GM18951 (cell line): ENCODE data around the gene ASH1L.
"Not testable (repeated sequence)": the region's sequence is repeated elsewhere in the genome, so short reads cannot be mapped to it uniquely, and the experiment has no call there.

Source experiments
- POLR2A ChIP-seq: IDR thresholded peaks from 4 replicates; pipeline ENCODE4 v1.6.1; 2011; ENCODE audit warnings: mild to moderate bottlenecking; ENCODE audit not compliant: insufficient read length, insufficient read depth; ENCODE audit errors: extremely low read depth
- in situ Hi-C: fragments of 300-500 bp; cut with MboI; formaldehyde crosslinking; loops from one replicate; pipeline ENCODE4 v1.12.0; 2022; ENCODE audit warnings: low sequenced_read_pairs, mixed read lengths, inconsistent platforms; ENCODE audit not compliant: unreplicated experiment

The ASH1L gene

DNA sequence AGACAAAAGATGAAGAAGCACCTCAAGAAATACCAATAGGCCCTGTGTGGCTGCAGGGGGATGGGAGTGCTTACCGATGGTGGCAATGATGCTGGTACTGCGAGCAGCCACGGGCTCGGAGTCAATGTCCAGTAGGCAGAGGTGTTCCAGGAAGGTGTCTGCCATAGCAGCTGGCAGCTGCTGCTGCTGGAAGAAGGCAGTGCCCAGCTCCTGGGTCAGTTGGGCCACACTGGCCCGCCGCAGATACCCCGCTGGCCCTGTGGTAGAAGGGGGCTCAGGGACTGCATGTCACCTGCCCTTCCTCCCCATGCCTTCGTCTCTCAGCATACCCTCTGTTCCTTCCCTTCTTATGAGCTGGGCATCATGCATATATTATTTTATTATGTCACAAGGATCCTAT, 262.6 kb downstream of the ASH1L start:
- in situ Hi-C loops, result no loop called here
- no peak for TF ChIP-seq POLR2A

DNA sequence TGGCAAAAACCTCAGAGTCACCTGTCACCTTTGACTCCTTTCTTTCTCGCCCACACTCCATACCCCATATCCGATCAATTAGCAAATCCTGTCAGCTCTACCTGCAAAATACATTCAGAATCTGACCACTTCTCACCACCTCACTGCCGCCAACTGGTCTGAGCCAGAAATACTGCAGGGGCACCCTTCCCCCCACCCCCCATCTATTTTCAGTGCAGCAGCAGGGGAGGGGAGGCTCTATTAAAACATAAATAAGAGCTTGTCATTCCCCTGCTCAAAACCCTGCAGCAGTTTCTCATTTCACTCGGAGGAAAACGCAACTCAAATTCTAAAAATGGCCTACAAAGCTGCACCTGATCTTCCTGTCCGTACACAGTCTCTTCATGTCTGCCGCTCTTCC, 265.2 kb downstream of the ASH1L start:
- TF ChIP-seq POLR2A, result no peak
- in situ Hi-C loops, result no loop called here

DNA sequence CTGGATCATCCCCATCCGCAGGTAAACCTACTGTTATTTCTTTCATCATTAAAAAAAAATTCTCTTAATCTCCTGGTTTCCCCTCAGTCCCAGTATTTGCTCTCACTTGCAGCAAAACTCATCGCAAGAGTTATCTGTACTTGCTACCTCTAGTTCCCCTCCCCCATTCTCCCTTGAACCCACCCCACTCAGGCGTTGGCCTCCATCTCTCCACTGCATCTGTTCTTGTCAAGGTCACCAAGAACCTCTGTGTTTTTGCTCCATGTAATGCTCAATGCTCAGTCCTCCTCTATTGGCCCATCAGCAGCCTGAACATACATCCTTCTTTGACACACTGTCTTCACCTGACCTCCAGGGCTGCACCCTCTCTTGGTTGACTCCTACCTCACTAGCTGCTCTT, 265.9 kb downstream of the ASH1L start:
- TF ChIP-seq POLR2A, result no peak
- in situ Hi-C loops, result no loop called here

DNA sequence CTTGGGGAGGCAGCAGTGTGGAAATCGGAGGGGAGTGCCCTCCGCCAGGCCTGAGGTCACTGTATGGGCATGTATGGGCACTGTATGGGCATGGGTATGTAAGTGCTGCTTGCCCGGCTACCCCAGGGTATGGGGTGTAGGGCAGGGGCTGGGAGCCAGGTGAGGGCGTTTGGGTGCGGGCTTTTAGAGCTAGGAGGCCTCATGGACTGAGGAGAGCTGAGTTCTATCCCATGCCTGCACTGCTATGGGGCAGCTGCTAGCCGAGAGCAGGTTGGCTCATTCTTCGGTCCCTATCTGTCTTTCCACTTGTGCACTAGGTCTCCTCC, 266.7 kb downstream of the ASH1L start:
- in situ Hi-C loops, result no loop called here
- TF ChIP-seq POLR2A, result no peak

DNA sequence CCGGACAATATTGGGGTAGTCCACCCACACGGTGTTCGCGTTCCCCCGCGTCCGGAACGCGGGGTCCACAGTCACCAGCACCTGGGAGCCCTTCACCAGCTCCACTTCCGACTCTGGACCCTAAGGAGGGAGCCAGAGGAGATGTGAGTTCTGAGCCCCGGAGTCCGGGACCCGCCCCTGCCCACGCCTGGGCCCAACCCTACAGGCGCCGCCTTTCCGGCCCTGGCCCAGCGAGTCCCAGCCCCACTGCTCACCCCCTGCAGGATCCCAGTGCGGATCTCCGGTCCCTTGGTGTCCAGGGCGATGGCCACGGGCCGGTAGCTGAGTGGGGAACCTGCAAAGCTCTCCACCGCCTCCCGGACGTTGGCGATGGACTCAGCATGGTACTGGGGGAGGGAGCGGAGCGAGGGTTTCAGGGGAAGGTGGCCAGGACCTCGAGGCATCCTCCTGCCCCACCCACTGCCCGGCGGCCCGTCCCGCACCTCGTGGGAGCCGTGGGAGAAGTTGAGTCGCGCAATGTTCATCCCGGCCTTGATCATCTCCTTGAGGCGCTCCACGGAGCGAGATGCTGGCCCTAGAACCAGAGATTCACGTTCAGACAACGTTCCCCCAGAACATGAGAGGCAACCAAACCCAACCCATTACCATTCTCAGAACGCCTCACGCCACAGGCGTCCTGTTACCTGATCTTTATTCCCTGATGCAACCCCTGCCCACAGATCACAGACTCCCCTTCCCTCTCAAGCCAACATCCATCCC, 267.2 kb downstream of the ASH1L start:
- TF ChIP-seq POLR2A, result no peak
- in situ Hi-C loops, result no loop called here

DNA sequence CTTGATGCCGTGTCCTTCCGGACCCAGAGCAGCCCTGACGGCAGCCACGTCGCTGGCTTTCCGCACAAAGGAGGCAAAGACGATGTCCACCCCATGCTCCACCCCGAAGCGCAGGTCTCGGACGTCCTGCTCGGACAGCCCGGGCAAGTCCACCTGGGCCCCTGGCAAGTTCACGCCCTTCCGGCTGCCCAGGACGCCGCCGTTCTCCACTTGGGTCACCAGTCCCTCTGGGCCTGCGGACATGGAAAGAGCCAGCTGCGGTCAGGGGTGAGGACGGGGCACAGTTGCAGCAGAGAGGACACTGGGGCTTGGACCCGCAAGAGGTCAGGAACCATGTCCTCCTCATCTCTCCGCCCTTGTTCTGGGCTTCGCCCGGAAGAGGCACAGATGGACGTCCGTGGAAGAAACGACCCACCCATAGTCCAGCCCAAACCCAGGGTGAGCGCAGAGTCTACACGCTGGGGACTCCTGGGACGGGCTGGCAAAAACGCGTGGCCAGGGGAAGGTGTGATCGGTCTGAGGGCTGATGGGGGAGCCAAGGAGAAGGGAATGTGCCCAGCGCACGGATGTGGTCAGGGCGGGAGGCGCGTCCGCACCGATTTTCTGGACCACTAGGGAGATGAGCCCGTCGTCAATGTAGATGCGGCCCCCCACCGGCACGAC, 268.0 kb downstream of the ASH1L start:
- no peak for TF ChIP-seq POLR2A
- in situ Hi-C loops, result no loop called here

DNA sequence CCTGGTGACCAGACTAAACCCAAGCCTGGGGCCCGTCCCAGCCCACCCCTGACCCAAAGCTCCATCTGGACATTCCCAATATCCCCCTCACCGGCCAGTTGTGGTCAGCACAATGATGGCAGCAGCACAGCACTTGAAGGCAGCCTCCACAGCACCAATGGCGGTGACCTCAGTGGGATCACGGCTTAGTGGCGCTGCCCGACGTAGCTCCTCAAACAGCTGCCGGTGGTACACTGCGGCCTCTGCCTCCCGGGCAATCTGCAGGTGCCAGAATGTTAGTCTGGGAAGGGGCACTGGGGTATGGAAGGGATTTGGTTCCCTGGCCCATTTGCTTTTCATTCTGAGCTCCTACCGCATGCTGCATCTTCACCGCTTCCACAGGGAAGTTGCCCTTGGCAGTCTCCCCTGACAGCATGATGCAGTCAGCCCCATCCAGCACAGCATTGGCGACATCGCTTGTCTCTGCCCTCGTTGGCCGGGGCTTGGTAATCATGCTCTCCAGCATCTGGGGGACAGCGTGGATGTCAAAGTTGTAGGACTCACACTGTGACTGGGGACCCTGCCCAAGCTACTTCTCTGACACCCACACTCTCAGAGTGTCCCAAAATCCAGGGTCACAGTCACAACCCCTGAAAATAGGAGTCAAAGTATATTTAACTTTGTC, 269.4 kb downstream of the ASH1L start:
- in situ Hi-C loops, result no loop called here
- no peak for TF ChIP-seq POLR2A

DNA sequence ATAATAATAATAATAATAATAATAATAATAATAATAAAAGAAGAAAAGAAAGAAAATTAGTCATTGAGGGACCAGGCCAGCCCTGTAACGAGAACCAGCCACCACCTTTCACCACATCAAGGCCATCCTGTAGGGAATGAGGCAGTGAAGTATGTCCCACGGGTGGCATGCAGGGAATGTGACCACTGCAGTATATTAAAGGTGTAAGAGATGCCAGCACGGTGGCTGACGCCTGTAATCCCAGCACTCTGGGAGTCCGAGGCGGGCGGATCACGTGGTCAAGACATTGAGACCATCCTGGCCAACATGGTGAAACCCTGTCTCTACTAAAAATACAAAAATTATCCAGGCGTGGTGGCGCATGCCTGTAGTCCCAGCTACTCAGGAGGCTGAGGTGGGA, 271.6 kb downstream of the ASH1L start:
- in situ Hi-C loops, result not testable (repeated sequence)

DNA sequence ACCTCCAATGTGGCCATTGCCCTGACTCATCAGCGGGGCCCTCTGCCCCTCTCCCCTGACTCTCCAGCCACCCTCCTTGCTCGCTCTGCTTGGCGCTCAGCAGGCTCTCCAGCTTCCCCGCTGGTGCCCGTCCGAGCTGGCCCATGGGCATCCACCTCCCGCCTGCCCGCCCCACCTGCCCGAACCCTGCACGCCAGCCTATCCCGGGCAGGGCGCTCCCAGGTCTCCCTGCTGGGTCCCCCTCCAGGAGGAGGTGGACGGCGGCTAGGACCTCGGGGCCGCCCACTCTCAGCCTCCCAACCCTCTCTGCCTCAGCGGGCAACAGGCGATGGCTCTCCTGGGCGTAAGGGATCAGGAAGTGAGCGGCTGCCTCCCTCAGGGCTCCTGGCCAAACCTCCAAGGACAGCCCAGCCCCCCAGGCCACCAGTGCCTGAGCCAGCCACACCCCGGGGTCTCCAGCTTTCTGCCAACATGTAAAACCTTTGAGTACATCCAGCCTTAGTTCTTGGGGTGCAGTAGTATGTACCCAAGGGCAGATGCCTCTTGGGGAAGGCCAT, 274.5 kb downstream of the ASH1L start:
- in situ Hi-C loops, result no loop called here
- no peak for TF ChIP-seq POLR2A

DNA sequence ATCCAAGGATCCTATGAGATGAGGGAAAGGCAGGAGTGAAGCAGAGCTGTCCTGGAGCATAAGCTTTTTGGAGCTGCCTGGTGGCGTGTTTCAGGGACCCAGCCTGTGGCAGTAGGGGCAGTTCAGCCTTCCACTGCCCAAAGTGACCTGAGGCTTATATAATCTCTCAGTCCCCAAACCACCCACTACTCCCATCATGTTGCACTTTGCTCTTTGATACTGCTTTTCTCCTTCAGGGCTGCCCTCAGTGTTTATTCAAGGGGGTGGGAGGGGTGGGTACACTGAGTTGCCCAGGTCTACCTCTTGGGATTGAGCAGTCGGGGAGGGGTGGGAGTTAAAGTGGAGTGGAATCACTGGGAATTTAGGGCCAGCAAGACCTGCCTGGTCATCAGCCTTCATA, 276.1 kb downstream of the ASH1L start:
- no peak for TF ChIP-seq POLR2A
- in situ Hi-C loops, result no loop called here

DNA sequence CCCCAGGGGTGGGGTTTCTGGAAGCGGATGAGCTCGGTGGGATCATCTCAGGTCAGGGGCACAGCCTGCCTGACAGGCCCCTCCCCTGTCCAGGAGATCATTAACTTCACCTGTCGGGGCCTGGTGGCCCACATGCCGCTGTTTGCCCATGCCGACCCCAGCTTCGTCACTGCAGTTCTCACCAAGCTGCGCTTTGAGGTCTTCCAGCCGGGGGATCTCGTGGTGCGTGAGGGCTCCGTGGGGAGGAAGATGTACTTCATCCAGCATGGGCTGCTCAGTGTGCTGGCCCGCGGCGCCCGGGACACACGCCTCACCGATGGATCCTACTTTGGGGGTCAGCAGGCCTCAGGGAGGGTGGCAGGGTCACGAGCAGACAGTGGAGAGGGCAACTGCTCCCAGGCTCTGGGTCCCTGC, 277.0 kb downstream of the ASH1L start:
- in situ Hi-C loops, result no loop called here
- no peak for TF ChIP-seq POLR2A
